CD4-positive, alpha-beta T cell (primary cell): ENCODE measurements around the gene TNFRSF21. TPM values are rescaled to one million over a fixed set of nuclear protein-coding genes. Genes with fewer than 3 reads are reported as not detected.

ENCODE experiments used
- ATAC-seq: fragments of 200-7000 bp; cut with Tn5 transposase; one replicate; pipeline ENCODE4 v1.10.0; 2022; ENCODE audit warnings: mild to moderate bottlenecking; ENCODE audit not compliant: poor library complexity
- CTCF ChIA-PET: fragments of 350-600 bp; sonication (Branson Sonifier 250); formaldehyde crosslinking; loops from one replicate; lab custom pipeline; 2021; ENCODE audit warnings: antibody characterized with exemption, inconsistent platforms; lab: Charles Lee
- POLR2A ChIA-PET: fragments of 350-600 bp; sonication (Branson Sonifier 250); formaldehyde crosslinking; loops from one replicate; lab custom pipeline; 2021; ENCODE audit warnings: antibody characterized with exemption, inconsistent platforms; lab: Charles Lee
- DNase-seq, 14 experiments: peaks; one replicate each; pipeline ENCODE4 v3.0.0-alpha.2; 2013 to 2020; ENCODE audit warnings: mixed read lengths in 2 of 14
- H3K27ac ChIP-seq, 2 donors: one replicate each; pipeline versions ENCODE4 v1.5.1 to v1.7.0; 2013; ENCODE audit warnings: low read length in 2 of 2, low read depth in 1 of 2, mild to moderate bottlenecking in 1 of 2
- H3K27me3 ChIP-seq, 2 experiments: 1 replicate in 1 of 2; 2 replicates in 1 of 2; pipeline versions ENCODE4 v1.6.1 to v1.7.0; 2013; ENCODE audit warnings: low read length in 2 of 2, control low read depth in 1 of 2, mild to moderate bottlenecking in 1 of 2, moderate library complexity in 1 of 2; ENCODE audit not compliant: insufficient read depth in 2 of 2, control insufficient read depth in 1 of 2
- H3K36me3 ChIP-seq: one replicate; pipeline ENCODE4 v1.6.1; 2013; ENCODE audit warnings: low read length, control low read depth; ENCODE audit not compliant: insufficient read depth
- H3K4me1 ChIP-seq: one replicate; pipeline ENCODE4 v1.6.1; 2013; ENCODE audit warnings: low read length, control low read depth; ENCODE audit not compliant: insufficient read depth
- H3K4me3 ChIP-seq: one replicate; pipeline ENCODE4 v1.5.1; 2013; ENCODE audit warnings: mild to moderate bottlenecking, low read length, moderate library complexity
- H3K9me3 ChIP-seq, 2 experiments: 1 replicate in 1 of 2; 2 replicates in 1 of 2; pipeline versions ENCODE4 v1.6.1 to v1.7.0; 2013; ENCODE audit warnings: low read length in 2 of 2, mild to moderate bottlenecking in 2 of 2, control low read depth in 1 of 2, moderate library complexity in 1 of 2; ENCODE audit not compliant: control insufficient read depth in 1 of 2, insufficient read depth in 1 of 2
- H3K27ac Mint-ChIP-seq: one replicate; pipeline ENCODE4 v1.8.0; 2020; ENCODE audit warnings: mixed read lengths
- H3K27me3 Mint-ChIP-seq: one replicate; pipeline ENCODE4 v1.8.0; 2021; ENCODE audit warnings: mixed read lengths
- H3K36me3 Mint-ChIP-seq: one replicate; pipeline ENCODE4 v1.8.0; 2021; ENCODE audit warnings: low read depth, mixed read lengths
- H3K4me1 Mint-ChIP-seq: one replicate; pipeline ENCODE4 v1.8.0; 2021; ENCODE audit warnings: low read depth, mixed read lengths
- H3K4me3 Mint-ChIP-seq: one replicate; pipeline ENCODE4 v1.8.0; 2020; ENCODE audit warnings: mild to moderate bottlenecking, mixed read lengths
- H3K9me3 Mint-ChIP-seq: one replicate; pipeline ENCODE4 v1.8.0; 2020; ENCODE audit warnings: mixed read lengths
- intact Hi-C, 2 experiments: fragments of 100-400 bp; cut with DNase I in 1 of 2; cut with micrococcal nuclease in 1 of 2; formaldehyde crosslinking; loops; one replicate each; pipeline versions ENCODE4 v1.15.1 to v1.9.0; 2023 to 2025; cut with DNase I, micrococcal nuclease
- total RNA-seq, 174 experiments: library from RNA in 2 of 174; stranded (reverse) in 2 of 174; gene quantifications; one replicate each; pipeline ENCODE4 v1.2.3 and lab custom pipeline; 2021 to 2026
- TF ChIP-seq, protein P1 (sequence below): fragments of 200-600 bp; IDR thresholded peaks from one replicate; pipeline ENCODE4 v1.8.0; 2022; ENCODE audit warnings: antibody characterized with exemption, mild to moderate bottlenecking

The TNFRSF21 gene
- total RNA-seq, 2 experiments from 2014 or later = 0.92 to 0.96 TPM

DNA sequence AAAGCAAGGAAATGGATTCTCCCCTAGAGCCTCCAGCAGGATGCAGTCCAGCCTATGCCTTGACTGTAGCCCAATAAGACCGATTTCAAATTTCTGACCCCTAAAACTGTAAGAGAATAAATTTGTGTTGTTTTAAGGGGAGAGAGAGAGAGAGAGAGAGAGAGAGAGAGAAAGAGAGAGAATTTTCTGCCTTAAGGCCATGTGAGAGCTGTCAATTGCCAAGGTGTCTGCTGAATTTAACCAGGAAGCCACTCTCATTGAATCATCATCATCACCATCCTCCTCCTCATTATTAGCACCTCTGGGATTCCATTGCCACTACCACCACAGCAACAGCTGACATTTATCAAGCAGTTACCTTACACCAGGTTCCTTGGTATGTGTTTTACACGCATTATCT lies 27.8 kb upstream of the TNFRSF21 start:
- Histone ChIP-seq H3K4me1 (no peaks in the 10 kb centered on the region), H3K27me3 (no peaks in the 10 kb centered on the region), H3K9me3 (no peaks in the 10 kb centered on the region), H3K27ac (no peak overlapping the region), H3K36me3 (no peaks in the 10 kb centered on the region), H3K4me3 (no peak overlapping the region)
- intact Hi-C loops = no loop called here
- Mint-ChIP-seq H3K36me3 (no peaks in the 10 kb centered on the region), H3K27me3 (peaks cover 17% of the 10 kb centered on the region), H3K9me3 (no peaks in the 10 kb centered on the region), H3K27ac (no peak overlapping the region), H3K4me3 (no peak overlapping the region), H3K4me1 (no peaks in the 10 kb centered on the region)
- ChIA-PET CTCF (no interaction called here), POLR2A (interaction anchor here (0.6 kb wide), 1 partner anchor 19 kb away, joined by 5 read pairs; no protein-coding TSS in a partner anchor)
- no peak for ATAC-seq
- DNase-seq = no peak
- TF ChIP-seq, protein P1, sequence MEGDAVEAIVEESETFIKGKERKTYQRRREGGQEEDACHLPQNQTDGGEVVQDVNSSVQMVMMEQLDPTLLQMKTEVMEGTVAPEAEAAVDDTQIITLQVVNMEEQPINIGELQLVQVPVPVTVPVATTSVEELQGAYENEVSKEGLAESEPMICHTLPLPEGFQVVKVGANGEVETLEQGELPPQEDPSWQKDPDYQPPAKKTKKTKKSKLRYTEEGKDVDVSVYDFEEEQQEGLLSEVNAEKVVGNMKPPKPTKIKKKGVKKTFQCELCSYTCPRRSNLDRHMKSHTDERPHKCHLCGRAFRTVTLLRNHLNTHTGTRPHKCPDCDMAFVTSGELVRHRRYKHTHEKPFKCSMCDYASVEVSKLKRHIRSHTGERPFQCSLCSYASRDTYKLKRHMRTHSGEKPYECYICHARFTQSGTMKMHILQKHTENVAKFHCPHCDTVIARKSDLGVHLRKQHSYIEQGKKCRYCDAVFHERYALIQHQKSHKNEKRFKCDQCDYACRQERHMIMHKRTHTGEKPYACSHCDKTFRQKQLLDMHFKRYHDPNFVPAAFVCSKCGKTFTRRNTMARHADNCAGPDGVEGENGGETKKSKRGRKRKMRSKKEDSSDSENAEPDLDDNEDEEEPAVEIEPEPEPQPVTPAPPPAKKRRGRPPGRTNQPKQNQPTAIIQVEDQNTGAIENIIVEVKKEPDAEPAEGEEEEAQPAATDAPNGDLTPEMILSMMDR = no peak

DNA sequence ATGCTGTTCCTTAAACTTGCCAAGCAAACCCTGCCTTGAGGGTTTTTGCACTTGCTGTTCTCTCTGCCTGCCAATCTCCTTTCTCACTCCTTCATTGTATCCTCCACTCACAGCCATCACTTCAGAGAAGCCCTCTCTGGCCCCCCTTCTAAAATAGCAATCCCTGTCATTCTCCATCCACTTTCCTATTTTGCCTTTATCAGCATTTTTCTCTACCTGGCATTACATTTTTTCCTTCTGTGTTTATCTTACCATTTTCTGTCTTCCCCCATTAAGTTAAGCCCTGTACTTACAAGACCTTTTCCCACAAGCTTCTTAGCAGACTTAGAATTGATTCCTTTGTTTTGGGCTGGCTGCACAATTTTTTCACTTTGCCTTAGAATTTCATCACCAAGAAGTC lies 26.6 kb upstream of the TNFRSF21 start:
- DNase-seq (no peak), ATAC-seq (no peak)
- peaks cover 14% of the 10 kb centered on the region for H3K27me3 Mint-ChIP-seq
- H3K27ac ChIP-seq = no peak overlapping the region
- TF ChIP-seq, protein P1 = no peak
- H3K9me3 Mint-ChIP-seq = no peaks in the 10 kb centered on the region
- H3K36me3 ChIP-seq = no peaks in the 10 kb centered on the region
- no peak overlapping the region for H3K4me3 ChIP-seq
- no peak overlapping the region for H3K4me3 Mint-ChIP-seq
- H3K36me3 Mint-ChIP-seq = no peaks in the 10 kb centered on the region
- H3K9me3 ChIP-seq = no peaks in the 10 kb centered on the region
- no peak overlapping the region for H3K27ac Mint-ChIP-seq
- no peaks in the 10 kb centered on the region for H3K4me1 ChIP-seq
- H3K27me3 ChIP-seq = no peaks in the 10 kb centered on the region
- H3K4me1 Mint-ChIP-seq = no peaks in the 10 kb centered on the region
- CTCF ChIA-PET = no interaction called here
- intact Hi-C loops = no loop called here
- POLR2A ChIA-PET = no interaction called here

DNA sequence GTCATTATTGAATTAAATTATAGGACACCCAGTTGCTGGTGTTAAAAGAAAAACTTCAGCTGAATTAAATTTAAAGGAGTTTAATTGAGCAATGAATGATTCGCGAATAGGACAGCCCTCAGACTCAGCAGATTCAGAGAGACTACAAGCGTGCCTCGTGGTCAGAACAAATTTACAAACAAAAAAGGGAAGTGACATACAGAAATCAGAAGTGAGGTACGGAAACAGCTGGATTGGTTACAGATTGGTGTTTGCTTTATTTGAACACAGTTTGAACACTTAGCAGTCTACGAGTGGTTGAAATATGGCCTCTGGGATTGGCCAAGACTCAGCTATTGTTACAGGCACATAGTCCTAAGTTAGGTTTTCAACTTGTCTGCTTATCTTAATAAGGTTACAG lies 25.8 kb upstream of the TNFRSF21 start:
- TF ChIP-seq, protein P1 = no peak
- no peak overlapping the region for H3K4me3 ChIP-seq

More for the DNA sequence above, 25.8 kb upstream of the TNFRSF21 start:
- ATAC-seq = no peak
- intact Hi-C loops = no loop called here
- H3K36me3 Mint-ChIP-seq = no peaks in the 10 kb centered on the region
- H3K27ac ChIP-seq = no peak overlapping the region
- H3K27me3 ChIP-seq = no peaks in the 10 kb centered on the region
- no peak overlapping the region for H3K4me3 Mint-ChIP-seq
- H3K4me1 Mint-ChIP-seq = no peaks in the 10 kb centered on the region
- ChIA-PET POLR2A (no interaction called here), CTCF (no interaction called here)
- H3K36me3 ChIP-seq = no peaks in the 10 kb centered on the region
- H3K9me3 Mint-ChIP-seq = no peaks in the 10 kb centered on the region
- no peaks in the 10 kb centered on the region for H3K4me1 ChIP-seq
- H3K27ac Mint-ChIP-seq = no peak overlapping the region
- H3K27me3 Mint-ChIP-seq = peaks cover 19% of the 10 kb centered on the region
- H3K9me3 ChIP-seq = no peaks in the 10 kb centered on the region
- peak in 3 of 14 experiments; percentile 8 to 21 (median 21) for DNase-seq
